ENCODE results near the gene OAS1. TPM values are rescaled to one million over a fixed set of nuclear protein-coding genes. Genes with fewer than 3 reads are reported as not detected.
"Not testable (repeated sequence)": the region's sequence is repeated elsewhere in the genome, so short reads cannot be mapped to it uniquely, and the experiment has no call there.

OAS1 gene
- total RNA-seq, 1 donor from 2014 or later = 2.5 TPM

GRCh38 chr12:112900298-112901145 lies 6.2 kb upstream of the OAS1 start:
- no peak for DNase-seq

GRCh38 chr12:112901271-112901670 lies 5.5 kb upstream of the OAS1 start:
- DNase-seq = no peak

- no peak for DNase-seq
Observed at GRCh38 chr12:112904571-112904970, 2.2 kb upstream of the OAS1 start.

GRCh38 chr12:112905451-112906089 lies 1.2 kb upstream of the OAS1 start:
- DNase-seq = no peak

GRCh38 chr12:112907415-112908157 lies 824 bp downstream of the OAS1 start:
- DNase-seq = no peak

GRCh38 chr12:112908548-112908947 lies 1.8 kb downstream of the OAS1 start:
- DNase-seq = no peak

- no peak for DNase-seq
Observed at GRCh38 chr12:112909693-112910092, 2.9 kb downstream of the OAS1 start.

- no peak for DNase-seq
Observed at GRCh38 chr12:112913038-112913688, 6.4 kb downstream of the OAS1 start.

- DNase-seq = not testable (repeated sequence)
Observed at GRCh38 chr12:112913888-112914287, 7.1 kb downstream of the OAS1 start.

- no peak for DNase-seq
Observed at GRCh38 chr12:112916270-112916669, 9.5 kb downstream of the OAS1 start.

GRCh38 chr12:112919121-112919520 lies 12.4 kb downstream of the OAS1 start:
- no peak for DNase-seq

GRCh38 chr12:112924986-112925385 lies 18.2 kb downstream of the OAS1 start:
- no peak for DNase-seq

- DNase-seq = not testable (repeated sequence)
Observed at GRCh38 chr12:112926416-112927033, 19.8 kb downstream of the OAS1 start.

- DNase-seq = no peak
Observed at GRCh38 chr12:112927475-112927874, 20.7 kb downstream of the OAS1 start.

GRCh38 chr12:112927925-112928324 lies 21.2 kb downstream of the OAS1 start:
- DNase-seq = no peak

- no peak for DNase-seq
Observed at GRCh38 chr12:112928978-112929377, 22.2 kb downstream of the OAS1 start.

GRCh38 chr12:112929715-112930114 lies 23.0 kb downstream of the OAS1 start:
- no peak for DNase-seq

GRCh38 chr12:112930350-112930749 lies 23.6 kb downstream of the OAS1 start:
- DNase-seq = no peak

- no peak for DNase-seq
Observed at GRCh38 chr12:112932485-112933128, 25.8 kb downstream of the OAS1 start.

GRCh38 chr12:112933129-112933505 lies 26.4 kb downstream of the OAS1 start:
- no peak for DNase-seq

GRCh38 chr12:112936264-112936663 lies 29.5 kb downstream of the OAS1 start:
- no peak for DNase-seq

GRCh38 chr12:112936927-112937326 lies 30.2 kb downstream of the OAS1 start:
- no peak for DNase-seq

Data from occipital lobe (tissue), 2 donors.